H1 (cell line): ENCODE results near the gene PURB. TPM values are rescaled to one million over a fixed set of nuclear protein-coding genes. Genes with fewer than 3 reads are reported as not detected.

ENCODE experiments used
- CTCF ChIA-PET: fragments of 300-600 bp; sonication (Branson Sonifier 250); formaldehyde crosslinking; loops from one replicate; lab custom pipeline; 2021; ENCODE audit not compliant: partially characterized antibody; lab: Charles Lee
- POLR2A ChIA-PET: fragments of 300-600 bp; sonication (Branson Sonifier 250); formaldehyde crosslinking; loops from one replicate; lab custom pipeline; 2021; ENCODE audit warnings: inconsistent platforms; ENCODE audit not compliant: partially characterized antibody; lab: Charles Lee
- DNase-seq, 2 experiments: peaks; one replicate each; pipeline versions ENCODE4 v3.0.0 to v3.0.0-alpha.2; 2010 to 2022; ENCODE audit warnings: low spot score in 2 of 2, low read depth in 1 of 2, mixed read lengths in 1 of 2
- FAIRE-seq: peaks from 2 replicates; lab custom pipeline; 2011; peaks lifted over from hg19 to GRCh38; lab: Jason Lieb, UNC
- H2AFZ ChIP-seq: 2 replicates; pipeline ENCODE4 v1.8.1; 2012; ENCODE audit warnings: low read length, inconsistent platforms
- H2AK5ac ChIP-seq: 2 replicates; pipeline ENCODE4 v1.6.1; 2013; ENCODE audit warnings: low read depth, low read length
- H2BK120ac ChIP-seq: replicated peaks from 2 replicates; pipeline ENCODE3; 2013; ENCODE audit warnings: low read depth, low read length, inconsistent platforms
- H2BK12ac ChIP-seq: 2 replicates; pipeline ENCODE4 v1.6.1; 2013; ENCODE audit warnings: low read depth, low read length
- H2BK15ac ChIP-seq: 2 replicates; pipeline ENCODE4 v1.6.1; 2013; ENCODE audit warnings: low read length
- H2BK20ac ChIP-seq: 2 replicates; pipeline ENCODE4 v1.6.1; 2013; ENCODE audit warnings: low read length
- H2BK5ac ChIP-seq: 2 replicates; pipeline ENCODE4 v1.6.1; 2013; ENCODE audit warnings: low read depth, low read length
- H3K14ac ChIP-seq: 2 replicates; pipeline ENCODE4 v1.6.1; 2013; ENCODE audit warnings: inconsistent platforms; ENCODE audit not compliant: insufficient read length
- H3K18ac ChIP-seq: 2 replicates; pipeline ENCODE4 v1.6.1; 2013; ENCODE audit warnings: low read length; ENCODE audit errors: extremely low read depth
- H3K23ac ChIP-seq: 2 replicates; pipeline ENCODE4 v1.6.1; 2013; ENCODE audit warnings: inconsistent platforms; ENCODE audit not compliant: insufficient read length
- H3K23me2 ChIP-seq: 2 replicates; pipeline ENCODE4 v1.6.1; 2013; ENCODE audit warnings: low read depth, low read length
- H3K27ac ChIP-seq: 2 replicates; pipeline ENCODE4 v1.6.1; 2011; ENCODE audit warnings: low read depth, low read length, inconsistent platforms
- H3K27me3 ChIP-seq, 4 experiments: replicated peaks in 1 of 4; 1 replicate in 1 of 4; 2 replicates in 3 of 4; pipeline versions ENCODE4 v1.6.1 to v1.8.1; 2011 to 2013; ENCODE audit warnings: low read length in 3 of 4, mild to moderate bottlenecking in 3 of 4, inconsistent platforms in 2 of 4, mixed read lengths in 2 of 4, moderate library complexity in 1 of 4; ENCODE audit not compliant: control insufficient read depth in 3 of 4, insufficient read depth in 3 of 4; ENCODE audit errors: extremely low read depth in 1 of 4
- H3K36me3 ChIP-seq, 4 experiments: 2 replicates each; pipeline versions ENCODE4 v1.6.1 to v1.8.1; 2011 to 2013; ENCODE audit warnings: mild to moderate bottlenecking in 4 of 4, low read length in 3 of 4, moderate library complexity in 2 of 4, control low read depth in 1 of 4, inconsistent platforms in 1 of 4; ENCODE audit not compliant: insufficient read depth in 4 of 4, control insufficient read depth in 2 of 4
- H3K4ac ChIP-seq: replicated peaks from 2 replicates; pipeline ENCODE3; 2013; ENCODE audit warnings: low read length, low read depth, mixed read lengths, inconsistent platforms; ENCODE audit not compliant: insufficient read length
- H3K4me1 ChIP-seq, 4 experiments: replicated peaks in 1 of 4; 1 replicate in 1 of 4; 2 replicates in 3 of 4; pipeline versions ENCODE4 v1.6.1 to v1.8.1; 2011 to 2013; ENCODE audit warnings: low read length in 3 of 4, inconsistent platforms in 2 of 4, mixed read lengths in 1 of 4; ENCODE audit not compliant: insufficient read depth in 4 of 4, control insufficient read depth in 3 of 4
- H3K4me2 ChIP-seq, 2 experiments: 2 replicates each; pipeline versions ENCODE4 v1.6.1 to v1.8.1; 2011 to 2013; ENCODE audit warnings: low read depth in 2 of 2, low read length in 2 of 2, control low read depth in 1 of 2, inconsistent platforms in 1 of 2, mild to moderate bottlenecking in 1 of 2; ENCODE audit not compliant: insufficient read depth in 1 of 2
- H3K4me3 ChIP-seq, 4 experiments: fragments of 200-600, 300-600 bp in 1 of 4; sonication (generic), shearing (Covaris generic), sonication (Bioruptor Twin) in 1 of 4; 2 replicates each; pipeline versions ENCODE4 v1.5.1 to v1.8.1; 2011 to 2016; ENCODE audit warnings: low read length in 4 of 4, low read depth in 3 of 4, control low read depth in 2 of 4, inconsistent platforms in 2 of 4, mild to moderate bottlenecking in 2 of 4, mixed read lengths in 1 of 4, moderate library complexity in 1 of 4; ENCODE audit not compliant: insufficient read depth in 2 of 4; ENCODE audit errors: extremely low read depth in 1 of 4
- H3K56ac ChIP-seq: replicated peaks from 2 replicates; pipeline ENCODE3; 2013; ENCODE audit warnings: low read depth, mild to moderate bottlenecking, mixed read lengths, low read length, inconsistent platforms; ENCODE audit not compliant: insufficient read length
- H3K79me1 ChIP-seq: 2 replicates; pipeline ENCODE4 v1.6.1; 2013; ENCODE audit warnings: low read depth, low read length, control low read depth
- H3K79me2 ChIP-seq, 2 experiments: 2 replicates each; pipeline versions ENCODE4 v1.6.1 to v1.8.1; 2012 to 2013; ENCODE audit warnings: low read length in 2 of 2, mild to moderate bottlenecking in 2 of 2, inconsistent platforms in 1 of 2; ENCODE audit not compliant: insufficient read depth in 2 of 2, control insufficient read depth in 1 of 2
- H3K9ac ChIP-seq, 4 experiments: replicated peaks in 1 of 4; 1 replicate in 1 of 4; 2 replicates in 3 of 4; pipeline versions ENCODE4 v1.6.1 to v1.8.1; 2011 to 2013; ENCODE audit warnings: low read depth in 3 of 4, low read length in 3 of 4, control low read depth in 2 of 4, mild to moderate bottlenecking in 2 of 4, moderate library complexity in 2 of 4, inconsistent platforms in 1 of 4; ENCODE audit errors: extremely low read depth in 1 of 4
- H3K9me3 ChIP-seq, 2 experiments: 2 replicates each; pipeline versions ENCODE4 v1.6.1 to v1.8.1; 2012 to 2013; ENCODE audit warnings: mild to moderate bottlenecking in 2 of 2, moderate library complexity in 2 of 2, control low read depth in 1 of 2, inconsistent platforms in 1 of 2, low read depth in 1 of 2, low read length in 1 of 2, mixed read lengths in 1 of 2; ENCODE audit not compliant: insufficient read depth in 2 of 2
- H4K20me1 ChIP-seq, 2 experiments: replicated peaks in 1 of 2; 2 replicates each; pipeline versions ENCODE3 to v1.8.1; 2011 to 2013; ENCODE audit warnings: inconsistent platforms in 2 of 2, low read length in 2 of 2, mild to moderate bottlenecking in 1 of 2; ENCODE audit not compliant: insufficient read depth in 2 of 2, control insufficient read depth in 1 of 2
- H4K5ac ChIP-seq: 2 replicates; pipeline ENCODE4 v1.6.1; 2013; ENCODE audit warnings: low read length, low read depth, mixed read lengths, inconsistent platforms; ENCODE audit not compliant: insufficient read length
- H4K8ac ChIP-seq: 2 replicates; pipeline ENCODE4 v1.8.0; 2013; ENCODE audit warnings: mild to moderate bottlenecking, moderate library complexity, low read length, inconsistent platforms; ENCODE audit not compliant: insufficient read depth; ENCODE audit errors: extremely low read depth
- H4K91ac ChIP-seq: replicated peaks from 2 replicates; pipeline ENCODE3; 2013; ENCODE audit warnings: low read length, mixed read lengths, inconsistent platforms; ENCODE audit not compliant: insufficient read length
- CEBPB ChIP-seq: IDR thresholded peaks from 2 replicates; pipeline ENCODE4 v1.6.1; 2012; ENCODE audit warnings: low read depth, low read length
- CTBP2 ChIP-seq: IDR thresholded peaks from 2 replicates; pipeline ENCODE4 v1.7.0; 2011; ENCODE audit warnings: borderline replicate concordance, mild to moderate bottlenecking, moderate library complexity, mixed read lengths, low read length; ENCODE audit not compliant: insufficient read depth, insufficient read length
- EP300 ChIP-seq, 2 experiments: IDR thresholded peaks; 1 replicate in 1 of 2; 2 replicates in 1 of 2; pipeline ENCODE4 v1.6.1; 2011 to 2012; ENCODE audit warnings: low read depth in 2 of 2, low read length in 2 of 2, mild to moderate bottlenecking in 2 of 2, borderline replicate concordance in 1 of 2, inconsistent platforms in 1 of 2, moderate library complexity in 1 of 2
- EZH2 ChIP-seq: fragments of 200-600 bp; sonication (generic); IDR thresholded peaks from 2 replicates; pipeline ENCODE4 v1.7.1; 2012; ENCODE audit warnings: low read depth, mild to moderate bottlenecking, moderate library complexity, low read length, inconsistent platforms; ENCODE audit not compliant: severe bottlenecking
- JUND ChIP-seq: IDR thresholded peaks from 2 replicates; pipeline ENCODE4 v1.6.1; 2011; ENCODE audit warnings: mild to moderate bottlenecking, improper control_type of control experiment, low read length
- KDM1A ChIP-seq: fragments of 200-600, 300-600 bp; sonication (generic); IDR thresholded peaks from 2 replicates; pipeline ENCODE4 v1.7.1; 2016; ENCODE audit warnings: mild to moderate bottlenecking, low read length, borderline replicate concordance
- PHF8 ChIP-seq: fragments of 200-600 bp; sonication (generic); conservative IDR thresholded peaks from 2 replicates; pipeline ENCODE4 v1.7.1; 2012; ENCODE audit warnings: low read depth, mild to moderate bottlenecking, inconsistent platforms, low read length, moderate library complexity
- RAD21 ChIP-seq, 2 experiments: IDR thresholded peaks in 1 of 2; conservative IDR thresholded peaks in 1 of 2; 2 replicates each; pipeline ENCODE4 v1.6.1; 2011; ENCODE audit warnings: low read depth in 2 of 2, low read length in 2 of 2, improper control_type of control experiment in 1 of 2, inconsistent platforms in 1 of 2, mild to moderate bottlenecking in 1 of 2, moderate library complexity in 1 of 2
- RFX5 ChIP-seq: IDR thresholded peaks from 2 replicates; pipeline ENCODE4 v1.6.1; 2011; ENCODE audit warnings: low read depth, low read length, improper control_type of control experiment, borderline replicate concordance
- SAP30 ChIP-seq: fragments of 300-600 bp; sonication (generic); IDR thresholded peaks from 2 replicates; pipeline ENCODE4 v1.7.1; 2012; ENCODE audit warnings: low read length, moderate library complexity, mild to moderate bottlenecking, inconsistent platforms; ENCODE audit not compliant: insufficient read depth, insufficient replicate concordance
- TAF1 ChIP-seq: IDR thresholded peaks from 2 replicates; pipeline ENCODE4 v1.6.1; 2011; ENCODE audit warnings: mild to moderate bottlenecking, low read depth, low read length
- TEAD4 ChIP-seq: IDR thresholded peaks from 2 replicates; pipeline ENCODE4 v1.6.1; 2012; ENCODE audit warnings: low read depth, low read length, inconsistent platforms, mixed read lengths
- YY1 ChIP-seq: IDR thresholded peaks from 2 replicates; pipeline ENCODE4 v1.6.1; 2011; ENCODE audit warnings: low read depth, mild to moderate bottlenecking, low read length
- WGBS, 2 experiments: shearing (Covaris generic) in 1 of 2; methylation state at CpG; one replicate each; pipeline versions ENCODE4 v1.1.6 to v1.1.7; 2013 to 2015; ENCODE audit warnings: low lambda C conversion rate in 2 of 2, mixed read lengths in 2 of 2, inconsistent platforms in 1 of 2, low coverage in 1 of 2, missing lambda C conversion rate in 1 of 2; ENCODE audit not compliant: insufficient replicate concordance in 2 of 2, insufficient coverage in 1 of 2, insufficient read length in 1 of 2; ENCODE audit errors: extremely low coverage in 1 of 2, missing lambda C conversion rate in 1 of 2; 5-methylcytosine and 5-hydroxymethylcytosine counted together
- polyA plus RNA-seq, 7 experiments: library from polyadenylated mRNA; depleted of rRNA in 3 of 7; stranded (reverse) in 5 of 7; unstranded in 2 of 7; fragments of >200 nt in 5 of 7; fragments of 200-250 nt in 2 of 7; gene quantifications; 1 replicate in 5 of 7; 2 replicates in 1 of 7; 4 replicates in 1 of 7; pipeline versions ENCODE4 v1.2.1 to v1.2.3, GENCODE V29; 2011 to 2013; ENCODE audit warnings: missing spikeins in 2 of 7, mixed read lengths in 2 of 7
- total RNA-seq: library from RNA; stranded (reverse); fragmentation: NEBNext Ultra II Directional; extraction: Animal tissue kit (Norgen Biotek cat#: 25700); gene quantifications from 2 replicates; pipeline ENCODE4 v1.2.1, GENCODE V29; 2021

PURB gene
- total and polyA plus RNA-seq, 2 of the 8 experiments (the other 6 are each of a cell fraction or from before 2014, with no cell fraction given) = 3.3 to 22.7 TPM

DNA sequence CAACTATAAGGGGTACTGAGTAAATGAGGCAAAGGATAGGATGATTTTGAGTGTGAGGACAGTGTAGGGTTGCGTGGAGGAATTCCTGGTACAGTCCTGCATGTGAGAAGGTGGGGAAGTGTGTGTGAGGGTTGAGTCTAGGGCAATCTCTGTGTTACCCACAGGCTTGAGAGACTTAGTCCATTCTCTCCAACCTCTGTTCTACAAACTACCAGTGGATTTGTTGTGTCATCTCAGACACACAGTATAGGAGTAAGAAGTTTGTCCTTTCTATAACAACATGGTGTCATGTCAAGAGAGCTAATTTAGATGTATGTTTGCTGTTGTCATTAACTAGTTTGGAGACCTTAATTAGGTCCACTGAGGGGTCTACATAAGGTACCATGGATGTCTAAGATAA is 12.5 kb downstream of the PURB start:
- no peak overlapping the region for H2BK20ac ChIP-seq
- H2BK120ac ChIP-seq = no peak overlapping the region
- H3K36me3 ChIP-seq = no peaks in the 10 kb centered on the region
- H3K4ac ChIP-seq = no peak overlapping the region
- 80% methylated on average over 1 of the region's 1 CpG; no CpG with 5 or more reads in 1 of the 2 experiments for WGBS, 2 experiments
- no peaks in the 10 kb centered on the region for H3K4me1 ChIP-seq
- H3K27me3 ChIP-seq = no peaks in the 10 kb centered on the region
- ChIA-PET POLR2A (interaction anchor here (1.1 to 3.1 kb wide), 3 partner anchors 9 to 12 kb away, joined by 3 to 15 read pairs (median 13); partner anchors contain the start of gene PURB), CTCF (interaction anchor here (0.9 to 1.7 kb wide), 3 partner anchors 10 to 50 kb away, joined by 3 to 5 read pairs (median 4); no protein-coding TSS in a partner anchor)
- H4K5ac ChIP-seq = no peak overlapping the region
- no peaks in the 10 kb centered on the region for H4K20me1 ChIP-seq
- H3K9me3 ChIP-seq = peaks cover 4 to 23% of the 10 kb centered on the region in 2 experiments; a peak in 3 of 4 replicates
- H3K79me2 ChIP-seq = no peaks in the 10 kb centered on the region
- H4K91ac ChIP-seq = no peak overlapping the region
- no peaks in the 10 kb centered on the region for H3K79me1 ChIP-seq
- H2AK5ac ChIP-seq = no peak overlapping the region
- H3K18ac ChIP-seq = no peak overlapping the region
- H4K8ac ChIP-seq = no peak overlapping the region
- TF ChIP-seq YY1 = no peak
- no peak for TF ChIP-seq TEAD4
- no peak for TF ChIP-seq CTBP2
- no peak for TF ChIP-seq JUND
- TF ChIP-seq SAP30 = no peak
- no peak for TF ChIP-seq PHF8
- no peak for TF ChIP-seq RFX5
- no peak for TF ChIP-seq EZH2
- TF ChIP-seq TAF1 = no peak
- no peak for TF ChIP-seq CEBPB
- TF ChIP-seq KDM1A = no peak
- no peak for TF ChIP-seq EP300 (IDR thresholded peaks at IDR 0.05; ENCODE audit: borderline replicate concordance in 1 of 2, low read depth in 2 of 2, low read length in 2 of 2)
- TF ChIP-seq RAD21 (IDR thresholded peaks at IDR 0.05 in 1 of 2, conservative IDR thresholded peaks at IDR 0.05 in 1 of 2; ENCODE audit: low read depth in 2 of 2, low read length in 2 of 2) = no peak
- no peak overlapping the region for H3K4me3 ChIP-seq
- H3K9ac ChIP-seq = no peak overlapping the region
- FAIRE-seq (no peak), DNase-seq (no peak)
- no peak overlapping the region for H3K23ac ChIP-seq
- no peak overlapping the region for H2BK5ac ChIP-seq
- no peak overlapping the region for H2BK15ac ChIP-seq
- no peak overlapping the region for H3K4me2 ChIP-seq
- H2AFZ ChIP-seq = no peak overlapping the region
- no peak overlapping the region for H3K27ac ChIP-seq
- no peak overlapping the region for H3K14ac ChIP-seq
- no peak overlapping the region for H2BK12ac ChIP-seq
- H3K56ac ChIP-seq = no peak overlapping the region
- no peaks in the 10 kb centered on the region for H3K23me2 ChIP-seq
